Left cardiac atrium (tissue), 4 donors: ENCODE measurements around the gene RXRA. TPM values are rescaled to one million over a fixed set of nuclear protein-coding genes. Genes with fewer than 3 reads are reported as not detected.

ENCODE experiments used
- ATAC-seq, 2 donors: fragments of 200-7000 bp; cut with Tn5 transposase; one replicate each; pipeline ENCODE4 v1.9.1; 2020; ENCODE audit warnings: mild to moderate bottlenecking in 2 of 2, moderate library complexity in 2 of 2
- DNase-seq: peaks from one replicate; pipeline ENCODE4 v3.0.0-alpha.2; 2020
- intact Hi-C, 2 donors: fragments of 100-400 bp; cut with DNase I; formaldehyde crosslinking; loops; one replicate each; pipeline versions ENCODE4 v1.14.1 to v1.15.1; 2022 to 2023
- long read RNA-seq: library from polyadenylated mRNA; unstranded; transcript quantifications from one replicate; pipeline ENCODE4 v2.0.0, GENCODE V29; 2021
- total RNA-seq, 2 donors: library from RNA; stranded (reverse); fragmentation: NEBNext Ultra II Directional; extraction: Animal tissue kit (Norgen Biotek cat#: 25700); gene quantifications; one replicate each; pipeline ENCODE4 v1.2.1, GENCODE V29; 2021
- donor health status: DM: no; HTN: yes; CAD: no.
- donor health status: DM: no; HTN: yes; CAD: no; lungs with severe emphysema.
- donor health status: DM: yes; HTN: yes; CAD: no.
- donor health status: Dilated cardiomyopathy.

The RXRA gene
- total RNA-seq, result 10 to 100 TPM; 41.6 to 67.7 TPM
- long read RNA-seq, partial matches to known transcripts, result 24 of 30 reads
- long read RNA-seq, other reads (novel, unspliced or antisense), result 3 of 30 reads

GRCh38 chr9:134325813-134326723 lies at the start of gene RXRA:
TSS of gene RXRA (plus strand) at chr9:134326455. CDS start at chr9:134326632, 177 bp downstream.
- ATAC-seq (peak; percentile 72), DNase-seq (peak; percentile 87)
- intact Hi-C loops, result loop anchor here in 1 of 2 donors (5.0 to 10.0 kb wide), 3 partner anchors 106 to 154 kb away; no protein-coding TSS in a partner anchor

- ATAC-seq, result no peak
- DNase-seq, result no peak
- intact Hi-C loops, result no loop called here
Measured at GRCh38 chr9:134278286-134278685, 48.0 kb upstream of the RXRA start.

- intact Hi-C loops, result no loop called here
- no peak for DNase-seq
- ATAC-seq, result no peak
Measured at GRCh38 chr9:134278974-134279640, 47.1 kb upstream of the RXRA start.

- DNase-seq, result no peak
- intact Hi-C loops, result no loop called here
- ATAC-seq, result no peak
Measured at GRCh38 chr9:134282138-134282650, 44.1 kb upstream of the RXRA start.

DNA sequence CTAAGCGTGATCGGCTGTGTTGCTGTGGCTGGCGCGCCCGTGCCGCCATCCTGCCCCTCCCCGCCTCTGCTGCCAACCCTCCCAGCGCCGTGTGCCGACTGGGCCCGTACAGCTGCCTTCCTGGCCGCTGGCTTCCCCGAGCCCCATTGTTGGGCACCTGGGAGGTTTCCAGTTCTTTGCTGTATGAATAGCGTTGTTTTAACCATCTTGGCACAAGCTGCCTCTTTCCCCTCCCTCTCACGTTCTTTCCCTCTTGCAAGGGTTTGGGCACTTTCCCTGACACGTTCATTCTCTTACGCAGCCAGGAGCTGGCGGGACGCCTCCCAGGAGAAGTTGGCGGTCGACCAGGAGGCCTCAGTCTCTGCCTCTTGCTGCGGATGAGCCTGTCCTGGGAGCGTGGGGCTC lies 43.1 kb upstream of the RXRA start:
- ATAC-seq (peak; percentile 71 to 81), DNase-seq (peak; percentile 81)
- intact Hi-C loops, result no loop called here

GRCh38 chr9:134283692-134284265 lies 42.5 kb upstream of the RXRA start:
- no peak for DNase-seq
- ATAC-seq, result peak in 1 of 2 donors; percentile 2
- intact Hi-C loops, result no loop called here

- ATAC-seq, result peak; percentile 81 to 82
- intact Hi-C loops, result no loop called here
- DNase-seq, result peak; percentile 71
Measured at GRCh38 chr9:134284273-134284672, 42.0 kb upstream of the RXRA start.

- no peak for ATAC-seq
- intact Hi-C loops, result no loop called here
Measured at GRCh38 chr9:134284741-134285140, 41.5 kb upstream of the RXRA start.

GRCh38 chr9:134285215-134285845 lies 40.9 kb upstream of the RXRA start:
- DNase-seq, result no peak
- ATAC-seq, result no peak
- intact Hi-C loops, result no loop called here

More at GRCh38 chr9:134284741-134285140, 41.5 kb upstream of the RXRA start:
- no peak for DNase-seq

- DNase-seq, result no peak
- no peak for ATAC-seq
- intact Hi-C loops, result no loop called here
Measured at GRCh38 chr9:134286471-134287245, 39.6 kb upstream of the RXRA start.

- intact Hi-C loops, result no loop called here
- DNase-seq (peak; percentile 11), ATAC-seq (no peak)
Measured at GRCh38 chr9:134287591-134288491, 38.4 kb upstream of the RXRA start.

- no peak for ATAC-seq
- intact Hi-C loops, result no loop called here
Measured at GRCh38 chr9:134288746-134289145, 37.5 kb upstream of the RXRA start.

DNA sequence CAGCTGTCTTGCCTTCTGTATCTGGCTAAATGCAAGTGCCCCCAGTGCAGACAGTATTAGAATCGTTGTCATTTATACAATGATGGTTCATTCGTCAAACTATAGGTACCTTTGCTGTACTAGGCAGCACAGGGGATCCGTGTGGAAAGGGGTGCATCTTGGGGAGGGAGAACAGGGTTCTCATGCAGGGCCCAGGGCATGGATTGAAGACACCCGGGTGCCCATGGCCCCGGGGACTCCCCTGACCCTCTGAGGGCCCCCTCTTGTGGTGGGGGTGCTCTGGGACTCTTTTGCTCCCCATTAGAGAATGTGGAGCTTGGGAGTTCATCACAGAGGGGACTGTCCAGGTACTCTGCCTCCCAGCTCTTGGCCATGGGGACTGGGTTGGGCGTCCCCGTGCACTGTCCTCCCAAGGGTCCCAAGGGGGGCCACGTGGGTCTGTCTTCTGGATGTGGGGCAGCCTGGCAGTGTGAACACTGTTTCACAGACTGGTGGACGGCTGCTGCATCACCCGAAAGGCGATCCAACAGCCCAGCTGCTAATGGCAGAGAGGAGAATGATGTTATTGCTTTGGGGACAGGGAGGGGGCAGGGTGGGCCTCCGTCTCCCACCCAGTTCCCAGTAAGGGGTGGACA lies 36.9 kb upstream of the RXRA start:
- ATAC-seq, result no peak
- DNase-seq, result peak; percentile 9
- intact Hi-C loops, result no loop called here

More at GRCh38 chr9:134288746-134289145, 37.5 kb upstream of the RXRA start:
- DNase-seq, result peak; percentile 17

GRCh38 chr9:134290603-134291451 lies 35.4 kb upstream of the RXRA start:
- intact Hi-C loops, result no loop called here
- ATAC-seq (no peak), DNase-seq (peak; percentile 11)

DNA sequence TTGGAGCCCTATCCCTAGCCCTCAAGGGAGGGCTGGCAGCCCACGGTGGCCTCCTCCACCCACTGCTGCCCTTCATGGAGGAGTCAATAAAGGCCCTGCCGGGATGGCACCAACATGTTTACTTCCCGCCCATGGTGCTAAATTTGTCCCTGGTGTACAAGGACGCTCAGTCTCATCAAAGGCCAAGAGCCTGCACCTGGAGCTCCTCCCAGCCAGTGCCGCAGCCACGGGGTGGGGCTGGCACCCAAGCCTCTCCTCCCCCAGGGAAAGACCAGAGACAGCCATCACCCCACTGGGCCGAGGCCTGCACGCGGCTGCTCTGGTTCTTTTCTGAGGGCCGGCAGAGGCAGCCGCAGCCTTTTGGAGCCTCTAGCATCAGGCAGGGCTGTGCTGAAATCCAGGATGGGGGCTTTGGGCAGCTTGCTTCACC lies 34.8 kb upstream of the RXRA start:
- intact Hi-C loops, result no loop called here
- ATAC-seq, result no peak
- DNase-seq, result peak; percentile 25
